Heart left ventricle (tissue), 16 donors: Measurements from ENCODE around the gene SMARCA2. TPM values are rescaled to one million over a fixed set of nuclear protein-coding genes. Genes with fewer than 3 reads are reported as not detected.
A peak's percentile ranks its signal among the peaks of the same experiment; 100 is the strongest.

Source experiments
- ATAC-seq, 4 donors: fragments of 200-7000 bp; cut with Tn5 transposase; one replicate each; pipeline ENCODE4 v1.9.1; 2020 to 2022; ENCODE audit warnings: moderate library complexity in 4 of 4, mild to moderate bottlenecking in 3 of 4, moderate number of reproducible peaks in 1 of 4
- DNase-seq, 5 donors: peaks; one replicate each; pipeline ENCODE4 v3.0.0-alpha.2; 2020
- H3K27ac ChIP-seq, 12 donors: fragments of 200-600 bp; sonication (generic) in 4 of 12; one replicate each; pipeline versions ENCODE4 v1.5.0 to v1.8.0; 2016 to 2022; ENCODE audit warnings: mild to moderate bottlenecking in 2 of 12
- H3K27me3 ChIP-seq, 9 donors: fragments of 200-600 bp; sonication (generic) in 2 of 9; one replicate each; pipeline versions ENCODE4 v1.5.1 to v1.8.0; 2016 to 2022; ENCODE audit warnings: mild to moderate bottlenecking in 3 of 9
- H3K36me3 ChIP-seq, 9 donors: fragments of 200-600 bp; sonication (generic) in 2 of 9; one replicate each; pipeline versions ENCODE4 v1.5.0 to v1.8.0; 2018 to 2022; ENCODE audit warnings: mild to moderate bottlenecking in 2 of 9
- H3K4me1 ChIP-seq, 12 donors: fragments of 200-600 bp; sonication (generic) in 4 of 12; one replicate each; pipeline versions ENCODE4 v1.5.0 to v1.8.0; 2016 to 2022; ENCODE audit warnings: mild to moderate bottlenecking in 3 of 12
- H3K4me3 ChIP-seq, 12 donors: fragments of 200-600 bp; sonication (generic) in 4 of 12; one replicate each; pipeline versions ENCODE4 v1.5.0 to v1.8.0; 2017 to 2022; ENCODE audit warnings: mild to moderate bottlenecking in 9 of 12, moderate library complexity in 4 of 12
- H3K9me3 ChIP-seq, 12 donors: fragments of 200-600 bp; sonication (generic) in 4 of 12; one replicate each; pipeline versions ENCODE4 v1.5.0 to v1.8.0; 2016 to 2022; ENCODE audit warnings: mild to moderate bottlenecking in 1 of 12
- CTCF ChIP-seq, 12 donors: fragments of 200-600 bp; sonication (generic) in 4 of 12; IDR thresholded peaks; one replicate each; pipeline versions ENCODE4 v1.5.0 to v1.8.0; 2018 to 2022; ENCODE audit warnings: antibody characterized with exemption in 12 of 12, mild to moderate bottlenecking in 5 of 12
- POLR2A ChIP-seq, 2 donors: fragments of 450-650 bp; IDR thresholded peaks; one replicate each; pipeline ENCODE4 v1.6.1; 2017; ENCODE audit warnings: antibody characterized with exemption in 2 of 2, mild to moderate bottlenecking in 2 of 2, moderate library complexity in 2 of 2
- WGBS, 4 donors: extraction: QIAGEN DNeasy Blood & Tissue Kit in 2 of 4; methylation state at CpG; one replicate each; pipeline versions ENCODE4 v1.1.5 to v1.1.7; 2013 to 2018; 5-methylcytosine and 5-hydroxymethylcytosine counted together
- intact Hi-C, 10 donors: fragments of 100-400 bp; cut with DNase I; formaldehyde crosslinking; loops; one replicate each; pipeline versions ENCODE4 v1.11.1 to v1.14.2; 2022
- polyA plus RNA-seq, 2 donors: library from polyadenylated mRNA; stranded (reverse); fragments of 200-250 nt; gene quantifications; one replicate each; pipeline ENCODE4 v1.2.3, GENCODE V29; 2013
- total RNA-seq, 9 donors: library from RNA; depleted of rRNA in 2 of 9; stranded (reverse); fragments of >200 nt in 2 of 9; fragmentation: NEBNext Ultra II Directional in 3 of 9; extraction: Animal tissue kit (Norgen Biotek cat#: 25700) in 3 of 9; gene quantifications; one replicate each; pipeline versions ENCODE4 v1.1.0 to v1.2.4, GENCODE V29; 2016 to 2023
- donor health status: ischemic (EF 13 %, LVEDD 7.1; RV severe dilation, severe dysfunction).
- donor health status: healthy with polysubstance abuse.
- donor health status: DM: no; HTN: yes; CAD: no.
- donor health status: DM: no; HTN: no; CAD: no.
- donor health status: ischemic (EF 25% LVEDD 6.9; RV normal size, moderate dysfunction).
- donor health status: ischemic (EF 25% LVEDD 5.7; RV mildly dilated, moderate dysfunction).
- donor health status: healthy.
- donor health status: DM: yes; HTN: yes; CAD: no.
- donor health status: ischemic (EF 35%, LVEDD 5.7; RV mildly dilated, moderate dysfunction).
- donor health status: nonischemic (EF 11% LVEDD 7.7; RV severe dilation, severe dysfunction).
- donor health status: DM: yes; HTN: yes; CAD: no.
- donor health status: PGD.
- donor health status: ischemic (EF 29% LVEDD 5.4; RV normal size, mild dysfunction).
- donor health status: nonischemic (EF 23%, LVEDD 6.1; RV moderate dilation, normal function).

The SMARCA2 gene
- total and polyA plus RNA-seq, 11 donors = 29.3 to 149 (median 103) TPM

- Histone ChIP-seq H3K27ac (no peak overlapping the region), H3K27me3 (no peaks in the 10 kb centered on the region), H3K36me3 (peaks cover 0 to 95% (median 81%) of the 10 kb centered on the region in 9 donors), H3K4me3 (no peak overlapping the region), H3K9me3 (no peaks in the 10 kb centered on the region), H3K4me1 (peaks cover 0 to 33% (median 5%) of the 10 kb centered on the region in 12 donors)
- DNase-seq = no peak
- WGBS, 4 donors = 79 to 82% (median 81%) methylated on average over 4 of the region's 4 CpGs
- no peak for TF ChIP-seq CTCF (IDR thresholded peaks at IDR 0.05)
- no peak for TF ChIP-seq POLR2A (IDR thresholded peaks at IDR 0.05)
- ATAC-seq = no peak
- intact Hi-C loops = no loop called here
These were observed 21.7 kb downstream of the SMARCA2 start for GRCh38 chr9:2036844-2037243.

- H3K27me3 ChIP-seq = no peaks in the 10 kb centered on the region
- H3K4me3 ChIP-seq = peak overlapping the region in 3 of 12 donors; percentile 4 to 13 (median 12)
- TF ChIP-seq CTCF (IDR thresholded peaks at IDR 0.05) = no peak
- TF ChIP-seq POLR2A (IDR thresholded peaks at IDR 0.05) = no peak
- ATAC-seq (peak in 2 of 4 donors; percentile 65 to 81), DNase-seq (peak in 3 of 5 donors; percentile 26 to 62 (median 34))
- intact Hi-C loops = loop anchor here in 1 of 10 donors (2.0 kb wide), 1 partner anchor 15 kb away; no protein-coding TSS in a partner anchor
- WGBS, 4 donors = 50 to 63% (median 56%) methylated on average over 12 to 20 of the region's 20 CpGs
- peak overlapping the region in 9 of 12 donors; percentile 2 to 47 (median 30) for H3K27ac ChIP-seq
- H3K36me3 ChIP-seq = peaks cover 0 to 88% (median 76%) of the 10 kb centered on the region in 9 donors
- H3K9me3 ChIP-seq = no peaks in the 10 kb centered on the region
- H3K4me1 ChIP-seq = peaks cover 0 to 47% (median 5%) of the 10 kb centered on the region in 12 donors
These were observed 24.4 kb downstream of the SMARCA2 start for GRCh38 chr9:2039294-2040180.

GRCh38 chr9:2040828-2041227 lies 25.7 kb downstream of the SMARCA2 start:
- Histone ChIP-seq H3K27ac (no peak overlapping the region), H3K27me3 (no peaks in the 10 kb centered on the region), H3K9me3 (no peaks in the 10 kb centered on the region), H3K4me3 (no peak overlapping the region), H3K4me1 (peaks cover 0 to 47% (median 5%) of the 10 kb centered on the region in 12 donors), H3K36me3 (peaks cover 0 to 89% (median 68%) of the 10 kb centered on the region in 9 donors)
- intact Hi-C loops = no loop called here
- TF ChIP-seq CTCF (IDR thresholded peaks at IDR 0.05) (no peak), POLR2A (IDR thresholded peaks at IDR 0.05) (no peak)
- ATAC-seq (peak in 1 of 4 donors; percentile 49), DNase-seq (no peak)
- 78 to 89% (median 81%) methylated on average over 3 of the region's 3 CpGs for WGBS, 4 donors

- H3K4me3 ChIP-seq = no peak overlapping the region
- H3K9me3 ChIP-seq = no peaks in the 10 kb centered on the region
- intact Hi-C loops = no loop called here
- peaks cover 0 to 89% (median 61%) of the 10 kb centered on the region in 9 donors for H3K36me3 ChIP-seq
- DNase-seq = no peak
- no peak for ATAC-seq
- TF ChIP-seq CTCF (IDR thresholded peaks at IDR 0.05) (no peak), POLR2A (IDR thresholded peaks at IDR 0.05) (no peak)
- H3K27me3 ChIP-seq = no peaks in the 10 kb centered on the region
- 68 to 87% (median 80%) methylated on average over 2 of the region's 2 CpGs for WGBS, 4 donors
- no peak overlapping the region for H3K27ac ChIP-seq
- H3K4me1 ChIP-seq = peaks cover 0 to 47% (median 5%) of the 10 kb centered on the region in 12 donors
These were observed 26.6 kb downstream of the SMARCA2 start for GRCh38 chr9:2041736-2042135.
